Measurements from ENCODE around the gene PCSK6. TPM values are rescaled to one million over a fixed set of nuclear protein-coding genes. Genes with fewer than 3 reads are reported as not detected.
A peak's percentile ranks its signal among the peaks of the same experiment; 100 is the strongest.

PCSK6 gene
- total RNA-seq, 1 donor from 2014 or later: 2.5 TPM

- no peak for DNase-seq (ENCODE audit: low read depth)
Measured at GRCh38 chr15:101316529-101316928, 173.0 kb downstream of the PCSK6 start.

- no peak for DNase-seq (ENCODE audit: low read depth)
Measured at GRCh38 chr15:101315736-101316135, 173.8 kb downstream of the PCSK6 start.

GRCh38 chr15:101314336-101315125 is 175.0 kb downstream of the PCSK6 start:
- no peak for DNase-seq (ENCODE audit: low read depth)

GRCh38 chr15:101313041-101313761 is 176.3 kb downstream of the PCSK6 start:
- DNase-seq (ENCODE audit: low read depth): no peak

GRCh38 chr15:101310508-101310907 is 179.0 kb downstream of the PCSK6 start:
- DNase-seq (ENCODE audit: low read depth): no peak

- no peak for DNase-seq (ENCODE audit: low read depth)
Measured at GRCh38 chr15:101310161-101310480, 179.4 kb downstream of the PCSK6 start.

GRCh38 chr15:101309436-101310160 is 179.9 kb downstream of the PCSK6 start:
- DNase-seq (ENCODE audit: low read depth): no peak

GRCh38 chr15:101308604-101309435 is 180.7 kb downstream of the PCSK6 start:
- DNase-seq (ENCODE audit: low read depth): no peak

- no peak for DNase-seq (ENCODE audit: low read depth)
Measured at GRCh38 chr15:101307897-101308603, 181.5 kb downstream of the PCSK6 start.

- DNase-seq (ENCODE audit: low read depth): no peak
Measured at GRCh38 chr15:101307048-101307896, 182.2 kb downstream of the PCSK6 start.

- DNase-seq (ENCODE audit: low read depth): no peak
Measured at GRCh38 chr15:101306341-101307047, 183.0 kb downstream of the PCSK6 start.

- DNase-seq (ENCODE audit: low read depth): peak; percentile 9
Measured at GRCh38 chr15:101305820-101306255, 183.7 kb downstream of the PCSK6 start.

- DNase-seq (ENCODE audit: low read depth): no peak
Measured at GRCh38 chr15:101303408-101303807, 186.1 kb downstream of the PCSK6 start.

- no peak for DNase-seq (ENCODE audit: low read depth)
Measured at GRCh38 chr15:101296418-101297405, 192.8 kb downstream of the PCSK6 start.

GRCh38 chr15:101295607-101296161 is 193.8 kb downstream of the PCSK6 start:
- DNase-seq (ENCODE audit: low read depth): no peak

- DNase-seq (ENCODE audit: low read depth): peak; percentile 95
Measured at GRCh38 chr15:101294731-101295606, 194.5 kb downstream of the PCSK6 start, which contains the start of gene SNRPA1. Gene SNRPA1 (minus strand): TSS chr15:101295248. CDS start chr15:101295178, 70 bp downstream.

Measured in myocyte (in vitro differentiated cells).